HepG2 (cell line): ENCODE results near the gene LMAN2. TPM values are rescaled to one million over a fixed set of nuclear protein-coding genes. Genes with fewer than 3 reads are reported as not detected.

Experiments
- ERF ChIP-seq: IDR thresholded peaks from 2 replicates; pipeline ENCODE4 v1.6.1; 2018; ENCODE audit warnings: missing biosample characterization, missing genetic modification reagents
- FOXK1 ChIP-seq: sonication (generic); formaldehyde crosslinking; IDR thresholded peaks from 2 replicates; pipeline ENCODE4 v1.4.0; 2020; ENCODE audit warnings: low read depth, missing genetic modification reagents, borderline replicate concordance
- HNRNPK ChIP-seq: fragments of 200-400 bp; formaldehyde crosslinking; IDR thresholded peaks from 2 replicates; pipeline ENCODE4 v1.6.1; 2018; ENCODE audit warnings: low read length, low read depth, moderate library complexity, mild to moderate bottlenecking; ENCODE audit not compliant: poor library complexity, severe bottlenecking
- IRX3 ChIP-seq: sonication (generic); formaldehyde crosslinking; IDR thresholded peaks from 2 replicates; pipeline ENCODE4 v1.8.1; 2023; ENCODE audit warnings: mild to moderate bottlenecking, low read depth, missing genetic modification reagents, borderline replicate concordance
- KDM2A ChIP-seq: sonication (generic); formaldehyde crosslinking; IDR thresholded peaks from 2 replicates; pipeline ENCODE4 v1.4.0; 2020; ENCODE audit warnings: low read depth, missing genetic modification reagents, borderline replicate concordance
- MBNL3 ChIP-seq: fragments of 250-450 bp; sonication (Bioruptor Pico); conservative IDR thresholded peaks from 2 replicates; pipeline ENCODE4 v1.8.0; 2022; ENCODE audit warnings: mild to moderate bottlenecking, inconsistent platforms
- NAIF1 ChIP-seq: sonication (generic); formaldehyde crosslinking; IDR thresholded peaks from 2 replicates; pipeline ENCODE4 v1.5.0; 2020; ENCODE audit warnings: mild to moderate bottlenecking, missing genetic modification reagents, borderline replicate concordance
- SNAI1 ChIP-seq: sonication (generic); formaldehyde crosslinking; IDR thresholded peaks from 2 replicates; pipeline ENCODE4 v1.5.0; 2020; ENCODE audit warnings: mild to moderate bottlenecking, missing genetic modification reagents, borderline replicate concordance
- ZFP41 ChIP-seq: sonication (generic); formaldehyde crosslinking; IDR thresholded peaks from 2 replicates; pipeline ENCODE4 v1.4.0; 2020; ENCODE audit warnings: mild to moderate bottlenecking, missing genetic modification reagents, borderline replicate concordance
- ZFX ChIP-seq: sonication (generic); formaldehyde crosslinking; IDR thresholded peaks from 2 replicates; pipeline ENCODE4 v1.4.0; 2020; ENCODE audit warnings: mild to moderate bottlenecking, low read depth, missing genetic modification reagents, moderate library complexity
- ZNF34 ChIP-seq: sonication (generic); formaldehyde crosslinking; IDR thresholded peaks from 2 replicates; pipeline ENCODE4 v1.4.0; 2020; ENCODE audit warnings: mild to moderate bottlenecking, missing genetic modification reagents, borderline replicate concordance
- ZNF343 ChIP-seq: sonication (generic); formaldehyde crosslinking; IDR thresholded peaks from 2 replicates; pipeline ENCODE4 v1.4.0; 2020; ENCODE audit warnings: mild to moderate bottlenecking, missing genetic modification reagents
- ZNF451 ChIP-seq: sonication (generic); formaldehyde crosslinking; IDR thresholded peaks from 2 replicates; pipeline ENCODE4 v1.5.0; 2020; ENCODE audit warnings: mild to moderate bottlenecking, missing genetic modification reagents
- ZNF547 ChIP-seq: sonication (generic); formaldehyde crosslinking; IDR thresholded peaks from 2 replicates; pipeline ENCODE4 v1.5.1; 2020; ENCODE audit warnings: mild to moderate bottlenecking, missing genetic modification reagents
- ZNF562 ChIP-seq: sonication (generic); formaldehyde crosslinking; IDR thresholded peaks from 2 replicates; pipeline ENCODE4 v1.8.0; 2022; ENCODE audit warnings: missing genetic modification reagents, borderline replicate concordance
- ZNF768 ChIP-seq: sonication (generic); formaldehyde crosslinking; IDR thresholded peaks from 2 replicates; pipeline ENCODE4 v1.4.0; 2020; ENCODE audit warnings: missing genetic modification reagents
- ZNF772 ChIP-seq: sonication (generic); formaldehyde crosslinking; IDR thresholded peaks from 2 replicates; pipeline ENCODE4 v1.5.0; 2020; ENCODE audit warnings: mild to moderate bottlenecking, missing genetic modification reagents
- polyA plus RNA-seq, 8 experiments: library from polyadenylated mRNA; depleted of rRNA in 3 of 8; stranded (reverse) in 7 of 8; unstranded in 1 of 8; fragments of >200 nt; fragmentation: Illumina TruSeq in 4 of 8; extraction: Trizol in 4 of 8; gene quantifications; 2 replicates each; pipeline versions ENCODE4 v1.2.1 to v1.2.3, GENCODE V29; 2011 to 2016; ENCODE audit warnings: low read depth in 4 of 8, missing spikeins in 1 of 8, mixed read lengths in 1 of 8; ENCODE audit not compliant: insufficient read depth in 1 of 8
- total RNA-seq, 5 experiments: library from RNA; depleted of rRNA; stranded (reverse); fragments of >200 nt; fragmentation: Illumina TruSeq; extraction: Trizol; gene quantifications; 2 replicates each; pipeline ENCODE4 v1.2.3, GENCODE V29; 2016; ENCODE audit warnings: low read depth in 1 of 5
- TF ChIP-seq, protein P1 (sequence below): sonication (generic); formaldehyde crosslinking; IDR thresholded peaks from 2 replicates; pipeline ENCODE4 v1.5.1; 2020; ENCODE audit warnings: mild to moderate bottlenecking, missing genetic modification reagents, borderline replicate concordance
- TF ChIP-seq, protein P2 (sequence below): sonication (generic); formaldehyde crosslinking; IDR thresholded peaks from 2 replicates; pipeline ENCODE4 v1.4.0; 2020; ENCODE audit warnings: missing genetic modification reagents

Gene LMAN2
- total and polyA plus RNA-seq, 2 of the 13 experiments (the other 11 are each of a cell fraction or from before 2014, with no cell fraction given): 191 to 197 TPM

DNA sequence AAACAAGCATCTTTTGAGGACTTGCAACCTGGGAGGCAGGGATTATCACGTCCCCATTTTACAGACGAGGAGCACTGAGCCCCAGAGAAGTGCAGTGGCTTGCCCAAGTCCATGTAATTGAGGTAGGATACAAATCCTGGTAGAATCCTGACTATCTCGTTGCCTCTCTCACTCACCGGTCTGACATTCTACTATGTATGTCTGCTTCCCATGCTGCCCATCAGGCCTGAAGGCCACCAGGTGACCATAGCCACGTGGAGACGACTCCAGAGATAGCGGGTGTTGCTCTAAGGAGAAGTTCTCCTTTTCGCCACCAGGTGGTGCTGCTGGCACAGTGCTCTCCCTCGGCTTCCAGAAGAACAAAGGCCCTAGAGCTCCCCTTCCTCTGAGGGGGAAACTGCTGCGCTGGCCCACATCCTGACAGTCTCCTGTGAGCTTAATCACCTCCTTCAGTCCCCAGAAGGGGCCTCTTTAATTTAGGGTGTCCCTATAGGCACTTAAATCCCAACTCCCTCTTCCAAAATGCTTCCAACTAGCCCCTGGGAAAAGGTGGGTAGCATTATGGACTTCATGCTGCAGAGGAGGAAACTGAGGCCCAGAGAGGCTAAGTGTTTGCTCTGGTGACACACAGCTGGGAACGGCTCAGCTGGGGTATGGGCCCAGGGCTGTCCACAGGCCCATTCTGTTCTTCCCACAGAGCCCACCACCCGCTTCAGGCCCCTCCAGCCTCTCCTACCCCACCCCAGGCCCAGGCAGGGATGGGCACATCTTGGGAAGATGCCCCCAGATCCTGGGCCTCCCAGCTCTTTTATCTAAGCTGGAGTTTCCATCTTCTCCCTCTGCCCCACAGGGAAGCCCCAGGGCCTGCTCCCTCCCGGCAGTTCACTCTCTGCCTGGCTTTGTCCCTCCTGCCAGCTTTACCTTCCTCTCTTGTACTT, 39.2 kb upstream of the LMAN2 start (continued):
- TF ChIP-seq HNRNPK (no peak), ZFX (CRISPR knock-in tag) (0 out of 2 replicates have a peak, but pooled peaks have one; percentile 39), ZNF772 (CRISPR knock-in tag) (no peak), ZNF547 (CRISPR knock-in tag) (no peak), MBNL3 (CRISPR knock-in tag) (no peak), ZNF768 (CRISPR knock-in tag) (peak; percentile 92), ZFP41 (CRISPR knock-in tag) (no peak), IRX3 (CRISPR knock-in tag) (no peak), ZNF451 (CRISPR knock-in tag) (no peak), ZNF562 (CRISPR knock-in tag) (no peak), ZNF34 (no peak), KDM2A (CRISPR knock-in tag) (peak; percentile 73), ZNF343 (CRISPR knock-in tag) (no peak), FOXK1 (peak; percentile 54; the same call in 1 of the 2 replicates), SNAI1 (CRISPR knock-in tag) (no peak), ERF (CRISPR knock-in tag) (no peak), NAIF1 (CRISPR knock-in tag) (no peak)
- TF ChIP-seq, protein P1, sequence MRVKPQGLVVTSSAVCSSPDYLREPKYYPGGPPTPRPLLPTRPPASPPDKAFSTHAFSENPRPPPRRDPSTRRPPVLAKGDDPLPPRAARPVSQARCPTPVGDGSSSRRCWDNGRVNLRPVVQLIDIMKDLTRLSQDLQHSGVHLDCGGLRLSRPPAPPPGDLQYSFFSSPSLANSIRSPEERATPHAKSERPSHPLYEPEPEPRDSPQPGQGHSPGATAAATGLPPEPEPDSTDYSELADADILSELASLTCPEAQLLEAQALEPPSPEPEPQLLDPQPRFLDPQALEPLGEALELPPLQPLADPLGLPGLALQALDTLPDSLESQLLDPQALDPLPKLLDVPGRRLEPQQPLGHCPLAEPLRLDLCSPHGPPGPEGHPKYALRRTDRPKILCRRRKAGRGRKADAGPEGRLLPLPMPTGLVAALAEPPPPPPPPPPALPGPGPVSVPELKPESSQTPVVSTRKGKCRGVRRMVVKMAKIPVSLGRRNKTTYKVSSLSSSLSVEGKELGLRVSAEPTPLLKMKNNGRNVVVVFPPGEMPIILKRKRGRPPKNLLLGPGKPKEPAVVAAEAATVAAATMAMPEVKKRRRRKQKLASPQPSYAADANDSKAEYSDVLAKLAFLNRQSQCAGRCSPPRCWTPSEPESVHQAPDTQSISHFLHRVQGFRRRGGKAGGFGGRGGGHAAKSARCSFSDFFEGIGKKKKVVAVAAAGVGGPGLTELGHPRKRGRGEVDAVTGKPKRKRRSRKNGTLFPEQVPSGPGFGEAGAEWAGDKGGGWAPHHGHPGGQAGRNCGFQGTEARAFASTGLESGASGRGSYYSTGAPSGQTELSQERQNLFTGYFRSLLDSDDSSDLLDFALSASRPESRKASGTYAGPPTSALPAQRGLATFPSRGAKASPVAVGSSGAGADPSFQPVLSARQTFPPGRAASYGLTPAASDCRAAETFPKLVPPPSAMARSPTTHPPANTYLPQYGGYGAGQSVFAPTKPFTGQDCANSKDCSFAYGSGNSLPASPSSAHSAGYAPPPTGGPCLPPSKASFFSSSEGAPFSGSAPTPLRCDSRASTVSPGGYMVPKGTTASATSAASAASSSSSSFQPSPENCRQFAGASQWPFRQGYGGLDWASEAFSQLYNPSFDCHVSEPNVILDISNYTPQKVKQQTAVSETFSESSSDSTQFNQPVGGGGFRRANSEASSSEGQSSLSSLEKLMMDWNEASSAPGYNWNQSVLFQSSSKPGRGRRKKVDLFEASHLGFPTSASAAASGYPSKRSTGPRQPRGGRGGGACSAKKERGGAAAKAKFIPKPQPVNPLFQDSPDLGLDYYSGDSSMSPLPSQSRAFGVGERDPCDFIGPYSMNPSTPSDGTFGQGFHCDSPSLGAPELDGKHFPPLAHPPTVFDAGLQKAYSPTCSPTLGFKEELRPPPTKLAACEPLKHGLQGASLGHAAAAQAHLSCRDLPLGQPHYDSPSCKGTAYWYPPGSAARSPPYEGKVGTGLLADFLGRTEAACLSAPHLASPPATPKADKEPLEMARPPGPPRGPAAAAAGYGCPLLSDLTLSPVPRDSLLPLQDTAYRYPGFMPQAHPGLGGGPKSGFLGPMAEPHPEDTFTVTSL (CRISPR knock-in tag): no peak
- TF ChIP-seq, protein P2, sequence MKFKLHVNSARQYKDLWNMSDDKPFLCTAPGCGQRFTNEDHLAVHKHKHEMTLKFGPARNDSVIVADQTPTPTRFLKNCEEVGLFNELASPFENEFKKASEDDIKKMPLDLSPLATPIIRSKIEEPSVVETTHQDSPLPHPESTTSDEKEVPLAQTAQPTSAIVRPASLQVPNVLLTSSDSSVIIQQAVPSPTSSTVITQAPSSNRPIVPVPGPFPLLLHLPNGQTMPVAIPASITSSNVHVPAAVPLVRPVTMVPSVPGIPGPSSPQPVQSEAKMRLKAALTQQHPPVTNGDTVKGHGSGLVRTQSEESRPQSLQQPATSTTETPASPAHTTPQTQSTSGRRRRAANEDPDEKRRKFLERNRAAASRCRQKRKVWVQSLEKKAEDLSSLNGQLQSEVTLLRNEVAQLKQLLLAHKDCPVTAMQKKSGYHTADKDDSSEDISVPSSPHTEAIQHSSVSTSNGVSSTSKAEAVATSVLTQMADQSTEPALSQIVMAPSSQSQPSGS (CRISPR knock-in tag): 0 out of 2 replicates have a peak, but pooled peaks have one; percentile 58
